Skeletal muscle tissue (tissue), 4 donors: ENCODE results near the gene SKP1. TPM values are rescaled to one million over a fixed set of nuclear protein-coding genes. Genes with fewer than 3 reads are reported as not detected.
"Not testable (repeated sequence)": the region's sequence is repeated elsewhere in the genome, so short reads cannot be mapped to it uniquely, and the experiment has no call there.

ENCODE experiments used
- H3K27ac ChIP-seq: one replicate; pipeline ENCODE4 v1.7.0; 2013; ENCODE audit warnings: mild to moderate bottlenecking, low read depth, low read length, inconsistent platforms
- H3K27me3 ChIP-seq, 3 donors: one replicate each; pipeline ENCODE4 v1.7.0; 2013; ENCODE audit warnings: low read length in 3 of 3; ENCODE audit not compliant: control insufficient read depth in 3 of 3, insufficient read depth in 3 of 3
- H3K36me3 ChIP-seq, 3 donors: one replicate each; pipeline ENCODE4 v1.7.0; 2013; ENCODE audit warnings: low read length in 3 of 3; ENCODE audit not compliant: control insufficient read depth in 3 of 3, insufficient read depth in 3 of 3
- H3K4me1 ChIP-seq, 3 donors: one replicate each; pipeline ENCODE4 v1.7.0; 2013; ENCODE audit warnings: low read length in 3 of 3, mild to moderate bottlenecking in 3 of 3; ENCODE audit not compliant: control insufficient read depth in 3 of 3, insufficient read depth in 3 of 3
- H3K4me3 ChIP-seq, 3 donors: one replicate each; pipeline ENCODE4 v1.7.0; 2013; ENCODE audit warnings: low read length in 3 of 3
- H3K9ac ChIP-seq, 3 donors: one replicate each; pipeline ENCODE4 v1.7.0; 2013; ENCODE audit warnings: low read length in 3 of 3, mild to moderate bottlenecking in 3 of 3, moderate library complexity in 2 of 3, low read depth in 1 of 3
- H3K9me3 ChIP-seq, 3 donors: one replicate each; pipeline ENCODE4 v1.7.0; 2013; ENCODE audit warnings: low read length in 3 of 3; ENCODE audit not compliant: control insufficient read depth in 3 of 3
- total RNA-seq: library from RNA; depleted of rRNA; stranded (reverse); fragments of >200 nt; gene quantifications from one replicate; pipeline ENCODE4 v1.2.3, GENCODE V29; 2014
- donor health status: Osteomylitis.

SKP1 gene
- total RNA-seq, 1 donor from 2014 or later, result 63.7 TPM

- H3K27me3 ChIP-seq, H3K9me3 ChIP-seq, H3K27ac ChIP-seq, H3K4me3 ChIP-seq, H3K9ac ChIP-seq: not testable (repeated sequence)
- peaks cover 26 to 53% (median 53%) of the 10 kb centered on the region in 3 donors for H3K36me3 ChIP-seq
- peaks cover 7 to 17% (median 13%) of the 10 kb centered on the region in 3 donors for H3K4me1 ChIP-seq
Measured at GRCh38 chr5:134152173-134152832, 24.4 kb downstream of the SKP1 start.

DNA sequence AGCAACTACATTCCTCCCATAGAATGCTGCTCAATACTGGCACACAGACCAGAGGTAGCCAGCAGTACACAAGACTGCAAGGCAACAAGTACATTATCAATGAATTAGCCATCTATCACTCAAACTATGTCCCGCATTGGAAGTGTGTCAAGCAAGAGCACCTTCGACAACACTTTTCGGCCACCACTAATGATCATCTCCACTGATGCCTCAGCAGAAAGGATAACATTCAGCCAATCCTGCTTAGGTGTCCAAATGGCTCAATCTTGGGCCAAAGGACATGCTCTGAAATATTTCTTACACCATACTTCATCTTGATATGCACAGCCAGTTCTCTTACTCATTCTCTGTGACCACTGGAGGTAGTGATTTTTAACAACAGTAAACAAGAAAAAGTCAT, 25.0 kb downstream of the SKP1 start:
- no peaks in the 10 kb centered on the region for H3K9me3 ChIP-seq
- H3K9ac ChIP-seq, result no peak overlapping the region
- H3K4me1 ChIP-seq, result peaks cover 9 to 22% (median 19%) of the 10 kb centered on the region in 3 donors
- peaks cover 26 to 53% (median 51%) of the 10 kb centered on the region in 3 donors for H3K36me3 ChIP-seq
- H3K4me3 ChIP-seq, result no peak overlapping the region
- no peak overlapping the region for H3K27ac ChIP-seq
- no peaks in the 10 kb centered on the region for H3K27me3 ChIP-seq

GRCh38 chr5:134149571-134150303, 27.0 kb downstream of the SKP1 start:
- Histone ChIP-seq H3K4me1 (peaks cover 12 to 40% (median 21%) of the 10 kb centered on the region in 3 donors), H3K27ac (no peak overlapping the region)

GRCh38 chr5:134148986-134149539, 27.7 kb downstream of the SKP1 start:
- H3K27ac ChIP-seq, result no peak overlapping the region
- no peak overlapping the region for H3K4me3 ChIP-seq
- H3K4me1 ChIP-seq, result peaks cover 12 to 40% (median 21%) of the 10 kb centered on the region in 3 donors
- no peaks in the 10 kb centered on the region for H3K9me3 ChIP-seq
- peaks cover 27 to 50% (median 50%) of the 10 kb centered on the region in 3 donors for H3K36me3 ChIP-seq
- H3K9ac ChIP-seq, result peak overlapping the region in 1 of 3 donors; percentile 22
- H3K27me3 ChIP-seq, result no peaks in the 10 kb centered on the region

More at GRCh38 chr5:134149571-134150303, 27.0 kb downstream of the SKP1 start:
- Histone ChIP-seq H3K36me3 (peaks cover 27 to 51% (median 50%) of the 10 kb centered on the region in 3 donors), H3K9me3 (no peaks in the 10 kb centered on the region), H3K27me3 (no peaks in the 10 kb centered on the region), H3K9ac (peak overlapping the region in 1 of 3 donors; percentile 22), H3K4me3 (no peak overlapping the region)

GRCh38 chr5:134148316-134148715, 28.4 kb downstream of the SKP1 start:
- Histone ChIP-seq H3K27me3 (no peaks in the 10 kb centered on the region), H3K36me3 (peaks cover 25 to 50% (median 43%) of the 10 kb centered on the region in 3 donors), H3K9me3 (no peaks in the 10 kb centered on the region), H3K27ac (no peak overlapping the region), H3K9ac (no peak overlapping the region), H3K4me1 (peaks cover 12 to 40% (median 21%) of the 10 kb centered on the region in 3 donors), H3K4me3 (no peak overlapping the region)

GRCh38 chr5:134146651-134147518, 29.9 kb downstream of the SKP1 start:
- H3K4me3 ChIP-seq, result no peak overlapping the region
- H3K9me3 ChIP-seq, result no peaks in the 10 kb centered on the region
- H3K27ac ChIP-seq, result no peak overlapping the region
- H3K27me3 ChIP-seq, result no peaks in the 10 kb centered on the region
- peak overlapping the region in 1 of 3 donors; percentile 14 for H3K9ac ChIP-seq
- H3K36me3 ChIP-seq, result peaks cover 25 to 48% (median 41%) of the 10 kb centered on the region in 3 donors
- peaks cover 12 to 40% (median 21%) of the 10 kb centered on the region in 3 donors for H3K4me1 ChIP-seq

DNA sequence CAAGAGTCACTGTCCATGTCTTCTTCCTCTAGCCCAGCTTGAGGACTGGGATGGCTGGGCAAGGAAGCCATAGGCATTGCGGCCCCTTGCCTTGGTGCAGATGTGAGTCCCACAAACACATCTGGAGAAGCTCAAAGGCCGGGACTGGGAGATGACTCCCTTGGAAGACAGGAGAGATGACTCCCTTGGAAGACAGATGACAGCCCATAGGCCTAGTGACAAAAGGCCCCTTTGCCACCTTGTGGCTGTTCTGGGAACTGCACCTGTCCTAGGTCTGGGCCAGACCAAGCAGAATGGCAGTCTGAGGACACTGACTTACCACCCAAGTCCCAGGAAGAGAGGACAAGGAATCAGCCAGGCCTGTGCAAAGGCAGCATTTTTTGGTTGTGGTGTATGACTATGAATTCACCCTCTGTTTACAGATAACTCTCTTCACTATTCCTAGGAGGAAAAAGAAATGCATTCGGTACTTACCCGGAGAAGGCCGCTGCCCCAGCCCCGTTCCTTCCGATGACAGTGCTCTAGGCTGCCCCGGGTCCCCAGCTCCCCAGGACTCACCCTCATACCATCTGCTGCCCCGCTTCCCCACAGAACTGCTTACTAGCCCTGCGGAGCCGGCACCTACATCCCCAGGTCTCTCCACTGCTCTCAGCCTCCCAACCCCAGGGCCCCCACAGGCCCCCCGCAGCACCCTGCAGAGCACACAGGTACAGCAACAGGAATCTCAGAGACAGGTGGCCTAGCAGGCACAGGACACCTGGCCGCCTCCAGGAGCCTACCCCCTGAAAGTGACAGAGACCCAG, 30.8 kb downstream of the SKP1 start:
- no peak overlapping the region for H3K4me3 ChIP-seq
- no peaks in the 10 kb centered on the region for H3K9me3 ChIP-seq
- H3K9ac ChIP-seq, result peak overlapping the region in 1 of 3 donors; percentile 50
- H3K36me3 ChIP-seq, result peaks cover 22 to 47% (median 42%) of the 10 kb centered on the region in 3 donors
- no peak overlapping the region for H3K27ac ChIP-seq
- no peaks in the 10 kb centered on the region for H3K27me3 ChIP-seq
- peaks cover 9 to 42% (median 21%) of the 10 kb centered on the region in 3 donors for H3K4me1 ChIP-seq

DNA sequence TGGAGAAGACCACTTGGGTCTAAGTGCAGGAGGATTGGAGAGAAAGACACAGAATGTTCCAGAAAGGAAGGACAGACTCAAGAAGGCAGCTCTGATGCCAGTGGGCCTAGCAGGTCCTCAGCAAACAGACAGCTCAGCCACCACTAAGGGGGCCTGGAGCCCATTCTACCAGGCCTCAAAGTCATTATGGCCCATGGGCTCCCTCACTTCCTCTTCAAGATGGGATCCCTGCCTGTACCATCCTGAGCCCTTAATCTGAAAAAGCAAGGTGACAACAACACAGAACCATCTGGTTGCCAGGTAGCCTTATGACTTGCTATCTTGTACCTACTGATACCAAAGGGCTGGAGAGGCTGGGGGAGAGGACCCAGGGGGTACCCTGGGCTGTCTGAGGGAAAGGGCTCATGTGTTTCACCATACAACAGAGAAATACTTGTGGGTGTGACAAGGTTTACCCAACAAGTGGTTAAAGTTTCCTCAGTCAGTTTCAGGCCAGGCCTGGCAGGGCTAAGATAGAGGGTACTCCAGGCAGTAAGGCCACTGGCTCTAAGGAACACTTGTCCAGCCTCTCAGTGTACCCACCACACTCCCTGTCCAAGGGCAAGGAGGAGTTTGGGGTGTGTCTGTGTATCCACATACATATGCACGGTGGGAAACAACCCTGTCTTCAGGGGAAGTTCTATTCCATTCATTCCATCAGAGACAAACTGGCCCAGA, 31.6 kb downstream of the SKP1 start:
- Histone ChIP-seq H3K27ac (no peak overlapping the region), H3K4me1 (peaks cover 15 to 49% (median 17%) of the 10 kb centered on the region in 3 donors), H3K36me3 (peaks cover 25 to 47% (median 43%) of the 10 kb centered on the region in 3 donors)

More for the DNA sequence above, 31.6 kb downstream of the SKP1 start:
- Histone ChIP-seq H3K27me3 (no peaks in the 10 kb centered on the region), H3K4me3 (no peak overlapping the region), H3K9ac (peak overlapping the region in 1 of 3 donors; percentile 50), H3K9me3 (no peaks in the 10 kb centered on the region)
